HCT116 (cell line): ENCODE measurements around the gene APC2. TPM values are rescaled to one million over a fixed set of nuclear protein-coding genes. Genes with fewer than 3 reads are reported as not detected.

Experiments used
- ATAC-seq: fragments of 200-7000 bp; cut with Tn5 transposase; 2 replicates; pipeline ENCODE4 v1.9.1; 2020; ENCODE audit warnings: mild to moderate bottlenecking, moderate library complexity
- BruUV-seq: library from RNA; stranded (reverse); fragments of 400-500 nt; replicated peaks from 2 replicates; lab custom pipeline; 2021; lab: Mats Ljungman, UMichigan
- CTCF ChIA-PET: fragments of 300-600 bp; sonication (Branson Sonifier 250); formaldehyde crosslinking; loops from one replicate; lab custom pipeline; 2021; ENCODE audit warnings: antibody characterized with exemption; lab: Charles Lee
- POLR2A ChIA-PET: fragments of 300-600, 350-600 bp; sonication (Branson Sonifier 250); formaldehyde crosslinking; loops from one replicate; lab custom pipeline; 2021; ENCODE audit warnings: antibody characterized with exemption; lab: Charles Lee
- RAD21 ChIA-PET, 2 experiments: fragments of 300-600 bp; sonication (Branson Sonifier 250); formaldehyde crosslinking; loops; one replicate each; lab custom pipeline; 2023; ENCODE audit warnings: low total read pairs in 2 of 2; ENCODE audit not compliant: uncharacterized antibody in 2 of 2, unreplicated experiment in 2 of 2, low non-redundant PET in 1 of 2; lab: Charles Lee
- DNase-seq: peaks from one replicate; pipeline ENCODE4 v3.0.0-alpha.2; 2010; ENCODE audit warnings: low read depth, low spot score
- H2AFZ ChIP-seq: fragments of 200-600 bp; shearing (Covaris generic), sonication (generic); 2 replicates; pipeline ENCODE4 v1.6.1; 2017; ENCODE audit warnings: low read depth, mixed run types, mixed read lengths, antibody characterized with exemption, low read length; ENCODE audit not compliant: poor library complexity, severe bottlenecking
- H3K27ac ChIP-seq: 2 replicates; pipeline ENCODE4 v1.5.1; 2012; ENCODE audit warnings: low read depth, low read length
- H3K27me3 ChIP-seq: fragments of 200-600 bp; sonication (generic); 2 replicates; pipeline ENCODE4 v1.6.1; 2016; ENCODE audit warnings: mixed run types, low read length, mixed read lengths; ENCODE audit not compliant: insufficient read depth
- H3K36me3 ChIP-seq, 2 experiments: fragments of 200-500 bp in 1 of 2; fragments of 200-600 bp in 1 of 2; sonication (Bioruptor generic) in 1 of 2; sonication (generic) in 1 of 2; 2 replicates each; pipeline versions ENCODE4 v1.5.1 to v1.6.1; 2014 to 2016; ENCODE audit warnings: low read length in 2 of 2, inconsistent platforms in 1 of 2, mixed read lengths in 1 of 2, mixed run types in 1 of 2; ENCODE audit not compliant: insufficient read depth in 2 of 2, control insufficient read depth in 1 of 2
- H3K4me1 ChIP-seq, 2 experiments: fragments of 200-600 bp in 1 of 2; sonication (generic) in 1 of 2; 2 replicates each; pipeline versions ENCODE4 v1.5.1 to v1.6.1; 2012 to 2017; ENCODE audit warnings: low read length in 2 of 2, inconsistent platforms in 1 of 2, mild to moderate bottlenecking in 1 of 2, mixed read lengths in 1 of 2, mixed run types in 1 of 2, moderate library complexity in 1 of 2; ENCODE audit not compliant: insufficient read depth in 2 of 2, control insufficient read depth in 1 of 2
- H3K4me2 ChIP-seq: fragments of 200-600 bp; sonication (generic); 2 replicates; pipeline ENCODE4 v1.6.1; 2017; ENCODE audit warnings: mixed run types, low read length, mixed read lengths
- H3K4me3 ChIP-seq, 2 experiments: fragments of 200-600 bp in 1 of 2; sonication (generic) in 1 of 2; replicated peaks in 1 of 2; 2 replicates each; pipeline ENCODE4 v1.5.1; 2011 to 2016; ENCODE audit warnings: low read length in 2 of 2, control low read depth in 1 of 2, low read depth in 1 of 2, mild to moderate bottlenecking in 1 of 2, mixed read lengths in 1 of 2, mixed run types in 1 of 2
- H3K79me2 ChIP-seq: fragments of 200-600 bp; sonication (generic); 2 replicates; pipeline ENCODE4 v1.6.1; 2017; ENCODE audit warnings: mild to moderate bottlenecking, mixed run types, low read length, moderate library complexity, mixed read lengths; ENCODE audit not compliant: insufficient read depth
- H3K9ac ChIP-seq: fragments of 200-600 bp; sonication (generic); 2 replicates; pipeline ENCODE4 v1.6.1; 2016; ENCODE audit warnings: low read length, mixed read lengths
- H3K9me2 ChIP-seq: fragments of 200-600 bp; sonication (generic), shearing (Covaris generic); 2 replicates; pipeline ENCODE4 v1.6.1; 2017; ENCODE audit warnings: mixed run types, mild to moderate bottlenecking, moderate library complexity; ENCODE audit not compliant: insufficient read depth
- H3K9me3 ChIP-seq, 2 experiments: fragments of 200-500 bp in 1 of 2; fragments of 200-600 bp in 1 of 2; sonication (Bioruptor generic) in 1 of 2; sonication (generic) in 1 of 2; 2 replicates each; pipeline ENCODE4 v1.6.1; 2014 to 2017; ENCODE audit warnings: low read length in 2 of 2, mixed read lengths in 2 of 2, inconsistent platforms in 1 of 2, low read depth in 1 of 2, mild to moderate bottlenecking in 1 of 2, mixed run types in 1 of 2, moderate library complexity in 1 of 2; ENCODE audit not compliant: control insufficient read depth in 1 of 2, insufficient read depth in 1 of 2
- H4K20me1 ChIP-seq: fragments of 200-600 bp; sonication (generic), shearing (Covaris generic); 2 replicates; pipeline ENCODE4 v1.6.1; 2017; ENCODE audit warnings: mixed run types, mild to moderate bottlenecking, moderate library complexity; ENCODE audit not compliant: insufficient read depth
- ATF3 ChIP-seq: IDR thresholded peaks from 2 replicates; pipeline ENCODE4 v1.6.1; 2012
- EGR1 ChIP-seq: IDR thresholded peaks from 2 replicates; pipeline ENCODE4 v1.6.1; 2012; ENCODE audit warnings: low read depth
- ELF1 ChIP-seq: IDR thresholded peaks from 2 replicates; pipeline ENCODE4 v1.6.1; 2012; ENCODE audit warnings: low read depth, borderline replicate concordance
- EZH2phosphoT487 ChIP-seq: fragments of 200-600 bp; IDR thresholded peaks from 2 replicates; pipeline ENCODE4 v1.6.1; 2018; ENCODE audit warnings: antibody characterized with exemption, borderline replicate concordance
- FOSL1 ChIP-seq: IDR thresholded peaks from 2 replicates; pipeline ENCODE4 v1.6.1; 2012; ENCODE audit warnings: low read depth
- MAX ChIP-seq: IDR thresholded peaks from 2 replicates; pipeline ENCODE4 v1.6.1; 2012
- POLR2AphosphoS5 ChIP-seq: IDR thresholded peaks from 2 replicates; pipeline ENCODE4 v1.6.1; 2011; ENCODE audit warnings: mild to moderate bottlenecking, low read depth, low read length, moderate library complexity
- RAD21 ChIP-seq: IDR thresholded peaks from 2 replicates; pipeline ENCODE4 v1.6.1; 2012; ENCODE audit warnings: low read depth, mild to moderate bottlenecking
- REST ChIP-seq: IDR thresholded peaks from 2 replicates; pipeline ENCODE4 v1.6.1; 2012; ENCODE audit warnings: low read depth
- SIN3A ChIP-seq: IDR thresholded peaks from 2 replicates; pipeline ENCODE4 v1.6.1; 2012; ENCODE audit warnings: low read depth
- SP1 ChIP-seq: IDR thresholded peaks from 2 replicates; pipeline ENCODE4 v1.6.1; 2012; ENCODE audit warnings: low read depth
- SRF ChIP-seq: IDR thresholded peaks from 2 replicates; pipeline ENCODE4 v1.6.1; 2012; ENCODE audit warnings: low read depth
- TCF7L2 ChIP-seq: IDR thresholded peaks from 2 replicates; pipeline ENCODE4 v1.7.0; 2011; ENCODE audit warnings: borderline replicate concordance, inconsistent platforms; ENCODE audit not compliant: insufficient read depth, insufficient read length; ENCODE audit errors: extremely low read depth
- ZBTB33 ChIP-seq: IDR thresholded peaks from 2 replicates; pipeline ENCODE4 v1.6.1; 2011; ENCODE audit warnings: mild to moderate bottlenecking, low read length, moderate library complexity; ENCODE audit not compliant: insufficient replicate concordance; ENCODE audit errors: extremely low read depth
- intact Hi-C: fragments of 100-400 bp; cut with micrococcal nuclease; formaldehyde crosslinking; loops from 2 replicates; pipeline ENCODE4 v1.10.0; 2022
- total RNA-seq: library from RNA; stranded (reverse); gene quantifications from one replicate; pipeline ENCODE4 v1.2.1, GENCODE V29; 2021; ENCODE audit not compliant: unreplicated experiment

Gene APC2
- total RNA-seq, 1 experiment from 2014 or later = 1.6 TPM

DNA sequence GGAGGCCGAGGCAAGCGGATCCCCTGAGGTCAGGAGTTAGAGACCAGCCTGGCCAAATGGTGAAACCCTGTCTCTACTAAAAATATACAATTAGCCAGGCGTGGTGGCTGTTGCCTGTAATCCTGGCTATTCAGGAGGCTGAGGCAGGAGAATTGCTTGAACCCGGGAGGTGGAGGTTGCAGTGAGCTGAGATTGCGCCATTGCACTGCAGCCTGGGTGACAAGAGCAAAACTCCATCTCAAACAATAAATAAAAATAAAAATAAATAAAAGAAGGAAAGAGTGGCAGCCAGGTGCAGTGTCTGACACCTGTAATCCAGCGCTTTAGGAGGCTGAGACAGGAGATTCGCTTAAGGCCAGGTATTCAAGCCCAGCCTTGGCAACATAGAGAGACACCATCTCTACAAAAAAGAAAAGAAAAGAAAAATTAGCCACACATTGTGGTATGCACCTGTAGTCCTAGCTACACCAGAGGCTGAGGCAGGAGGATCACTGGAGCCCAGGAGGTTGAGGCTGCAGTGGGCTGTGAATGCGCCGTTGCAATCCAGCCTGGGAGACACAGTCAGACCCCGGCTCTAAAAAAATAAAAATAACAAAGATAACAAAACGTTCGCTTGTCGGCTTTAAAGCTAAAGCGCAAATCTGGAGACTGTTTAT lies 52.6 kb downstream of the APC2 start:
- ChIA-PET CTCF (interaction anchor here (1.2 kb wide), 1 partner anchor 12 kb away, joined by 3 read pairs; no protein-coding TSS in a partner anchor), RAD21 (no interaction called here), POLR2A (no interaction called here)
- intact Hi-C loops = no loop called here
- no TSS peak for BruUV-seq
- no peak for ATAC-seq
- Histone ChIP-seq H3K4me2 (no peak overlapping the region), H3K9me2 (no peaks in the 10 kb centered on the region)
- no peak for DNase-seq
- TF ChIP-seq SIN3A = no peak
- no peak for TF ChIP-seq POLR2AphosphoS5
- TF ChIP-seq SP1 = no peak
- TF ChIP-seq MAX = no peak
- TF ChIP-seq ZBTB33 = no peak
- no peak for TF ChIP-seq FOSL1
- TF ChIP-seq ATF3 = no peak
- no peak for TF ChIP-seq EZH2phosphoT487
- no peak for TF ChIP-seq REST
- no peak for TF ChIP-seq SRF
- TF ChIP-seq ELF1 = no peak
- TF ChIP-seq TCF7L2 = no peak
- no peak for TF ChIP-seq EGR1
- no peak for TF ChIP-seq RAD21
- TF ChIP-seq, all 23 proteins: peak for 0
- H4K20me1 ChIP-seq = no peaks in the 10 kb centered on the region
- H2AFZ ChIP-seq = no peak overlapping the region
- H3K9ac ChIP-seq = no peak overlapping the region
- no peak overlapping the region for H3K27ac ChIP-seq
- H3K79me2 ChIP-seq = no peaks in the 10 kb centered on the region
- H3K27me3 ChIP-seq = no peaks in the 10 kb centered on the region
- H3K4me3 ChIP-seq = no peak overlapping the region
- peaks cover 9 to 31% of the 10 kb centered on the region in 2 experiments; a peak in 3 of 4 replicates for H3K4me1 ChIP-seq
- H3K9me3 ChIP-seq = no peaks in the 10 kb centered on the region
- no peaks in the 10 kb centered on the region for H3K36me3 ChIP-seq
